ENCODE data around the gene AVP.
"Not testable (repeated sequence)": the region's sequence is repeated elsewhere in the genome, so short reads cannot be mapped to it uniquely, and the experiment has no call there.

The AVP gene

GRCh38 chr20:3084283-3084985, at the start of gene AVP:
Gene AVP (minus strand): TSS chr20:3084724. CDS start chr20:3084674, 50 bp downstream.
- DNase-seq, result no peak

GRCh38 chr20:3134151-3134550, 49.6 kb upstream of the AVP start:
- DNase-seq, result no peak

GRCh38 chr20:3133155-3133554, 48.6 kb upstream of the AVP start:
- DNase-seq, result no peak

- DNase-seq, result no peak
Observed at GRCh38 chr20:3130051-3130600, 45.6 kb upstream of the AVP start.

- no peak for DNase-seq
Observed at GRCh38 chr20:3129094-3129493, 44.6 kb upstream of the AVP start.

GRCh38 chr20:3128275-3128984, 43.9 kb upstream of the AVP start:
- no peak for DNase-seq

GRCh38 chr20:3126527-3126859, 42.0 kb upstream of the AVP start:
- no peak for DNase-seq

GRCh38 chr20:3125776-3126526, 41.4 kb upstream of the AVP start:
- not testable (repeated sequence) for DNase-seq

GRCh38 chr20:3124773-3125560, 40.4 kb upstream of the AVP start:
- DNase-seq, result not testable (repeated sequence)

GRCh38 chr20:3124163-3124562, 39.6 kb upstream of the AVP start:
- DNase-seq, result not testable (repeated sequence)

- DNase-seq, result no peak
Observed at GRCh38 chr20:3123542-3123941, 39.0 kb upstream of the AVP start.

- DNase-seq, result no peak
Observed at GRCh38 chr20:3121955-3122610, 37.6 kb upstream of the AVP start.

- no peak for DNase-seq
Observed at GRCh38 chr20:3121271-3121911, 36.9 kb upstream of the AVP start.

GRCh38 chr20:3119044-3119443, 34.5 kb upstream of the AVP start:
- no peak for DNase-seq

- DNase-seq, result peak in 1 of 4 experiments; percentile 21
Observed at GRCh38 chr20:3117839-3118379, 33.4 kb upstream of the AVP start.

GRCh38 chr20:3116341-3116740, 31.8 kb upstream of the AVP start:
- no peak for DNase-seq

- no peak for DNase-seq
Observed at GRCh38 chr20:3115190-3116107, 30.9 kb upstream of the AVP start.

GRCh38 chr20:3111995-3112394, 27.5 kb upstream of the AVP start:
- DNase-seq, result no peak

GRCh38 chr20:3111507-3111906, 27.0 kb upstream of the AVP start:
- no peak for DNase-seq
